ENCODE results near the gene RAB11A. TPM values are rescaled to one million over a fixed set of nuclear protein-coding genes. Genes with fewer than 3 reads are reported as not detected.

Gene RAB11A
- total and polyA plus RNA-seq, 8 donors = 129 to 360 (median 183) TPM

DNA sequence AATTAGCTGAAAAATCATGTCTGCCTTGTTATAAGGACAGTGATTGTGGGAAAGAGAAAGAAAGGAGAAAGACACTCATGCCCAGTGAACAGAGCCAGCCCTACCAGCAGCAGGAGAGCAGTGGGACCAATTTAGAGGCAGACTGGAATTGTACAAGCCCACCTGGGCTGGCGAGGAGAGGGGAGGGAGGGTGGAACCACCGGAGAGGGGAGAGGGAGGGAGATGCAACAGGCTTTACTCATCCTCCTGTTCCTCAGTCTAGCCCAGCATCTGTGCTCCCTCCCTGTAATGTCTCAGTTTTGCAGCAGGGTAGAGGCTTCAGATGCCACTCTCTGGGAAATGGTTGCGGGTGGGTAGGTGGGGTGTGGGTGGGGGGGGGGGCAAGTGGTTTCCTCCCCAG is 54.7 kb downstream of the RAB11A start:
- WGBS, 5 donors = 71 to 87% (median 82%) methylated on average over 3 of the region's 3 CpGs

DNA sequence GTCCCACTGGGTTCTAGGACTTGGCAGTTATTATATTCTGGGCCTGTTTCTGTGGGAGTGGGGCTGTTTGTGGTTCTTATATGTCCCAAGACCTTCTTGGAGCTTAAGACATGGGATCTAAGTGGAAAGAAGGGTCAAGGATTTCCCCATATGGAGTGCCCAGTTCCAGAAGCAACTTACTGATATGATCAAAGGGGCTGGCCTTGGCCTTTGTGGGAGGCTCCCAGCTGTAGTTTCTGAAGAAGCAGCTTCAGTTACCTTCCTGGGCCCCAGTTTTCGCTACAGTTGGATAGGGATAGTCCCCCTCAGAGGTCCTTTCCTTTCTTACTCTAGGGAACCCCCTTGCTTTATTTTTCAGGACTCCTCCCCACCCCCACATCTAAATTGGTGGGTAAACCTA is 56.0 kb downstream of the RAB11A start:
- WGBS, 5 donors = 97 to 100% (median 100%) methylated on average over 1 of the region's 1 CpG
- Histone ChIP-seq H3K27ac (no peak overlapping the region), H3K27me3 (no peaks in the 10 kb centered on the region), H3K9me3 (no peaks in the 10 kb centered on the region), H3K4me1 (peaks cover 0 to 2% (median 0%) of the 10 kb centered on the region in 4 donors), H3K4me3 (no peak overlapping the region), H3K36me3 (no peaks in the 10 kb centered on the region)
- DNase-seq = no peak
- TF ChIP-seq POLR2A (IDR thresholded peaks at IDR 0.05) (no peak), EP300 (IDR thresholded peaks at IDR 0.05) (no peak), POLR2AphosphoS5 (IDR thresholded peaks at IDR 0.05) (no peak)
- TF ChIP-seq, protein P1, sequence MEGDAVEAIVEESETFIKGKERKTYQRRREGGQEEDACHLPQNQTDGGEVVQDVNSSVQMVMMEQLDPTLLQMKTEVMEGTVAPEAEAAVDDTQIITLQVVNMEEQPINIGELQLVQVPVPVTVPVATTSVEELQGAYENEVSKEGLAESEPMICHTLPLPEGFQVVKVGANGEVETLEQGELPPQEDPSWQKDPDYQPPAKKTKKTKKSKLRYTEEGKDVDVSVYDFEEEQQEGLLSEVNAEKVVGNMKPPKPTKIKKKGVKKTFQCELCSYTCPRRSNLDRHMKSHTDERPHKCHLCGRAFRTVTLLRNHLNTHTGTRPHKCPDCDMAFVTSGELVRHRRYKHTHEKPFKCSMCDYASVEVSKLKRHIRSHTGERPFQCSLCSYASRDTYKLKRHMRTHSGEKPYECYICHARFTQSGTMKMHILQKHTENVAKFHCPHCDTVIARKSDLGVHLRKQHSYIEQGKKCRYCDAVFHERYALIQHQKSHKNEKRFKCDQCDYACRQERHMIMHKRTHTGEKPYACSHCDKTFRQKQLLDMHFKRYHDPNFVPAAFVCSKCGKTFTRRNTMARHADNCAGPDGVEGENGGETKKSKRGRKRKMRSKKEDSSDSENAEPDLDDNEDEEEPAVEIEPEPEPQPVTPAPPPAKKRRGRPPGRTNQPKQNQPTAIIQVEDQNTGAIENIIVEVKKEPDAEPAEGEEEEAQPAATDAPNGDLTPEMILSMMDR (IDR thresholded peaks at IDR 0.05) = no peak
- intact Hi-C loops (cut with DNase I; ENCODE audit: low total_unique reads) = no loop called here

More for the DNA sequence above, 54.7 kb downstream of the RAB11A start:
- Histone ChIP-seq H3K27me3 (no peaks in the 10 kb centered on the region), H3K27ac (no peak overlapping the region), H3K4me3 (no peak overlapping the region), H3K9me3 (no peaks in the 10 kb centered on the region), H3K36me3 (peaks cover 0 to 2% (median 0%) of the 10 kb centered on the region in 4 donors), H3K4me1 (peaks cover 0 to 5% (median 0%) of the 10 kb centered on the region in 4 donors)
- DNase-seq = no peak
- TF ChIP-seq POLR2A (IDR thresholded peaks at IDR 0.05) (no peak), EP300 (IDR thresholded peaks at IDR 0.05) (no peak), POLR2AphosphoS5 (IDR thresholded peaks at IDR 0.05) (no peak)
- TF ChIP-seq, protein P1 (IDR thresholded peaks at IDR 0.05) = no peak
- intact Hi-C loops (cut with DNase I; ENCODE audit: low total_unique reads) = no loop called here

DNA sequence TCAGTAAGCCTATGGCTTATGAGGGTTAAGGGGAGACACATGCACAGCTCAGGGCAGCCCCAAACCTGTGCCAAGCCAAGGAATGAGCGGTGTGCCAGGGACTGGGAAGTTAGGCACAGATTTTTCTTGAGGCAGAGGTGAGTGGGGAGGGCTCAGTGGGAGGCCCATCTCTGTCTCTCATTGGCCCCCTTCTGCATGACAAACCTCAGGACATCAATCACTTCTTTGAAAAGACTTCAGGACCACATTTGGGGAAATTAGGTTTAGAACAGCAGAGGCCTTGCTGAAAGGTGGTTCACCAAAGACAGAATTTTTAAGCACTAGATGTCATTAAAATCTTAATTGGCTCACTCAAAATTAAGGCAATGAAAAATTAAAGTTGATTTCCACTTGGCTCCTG is 57.2 kb downstream of the RAB11A start:
- Histone ChIP-seq H3K27me3 (no peaks in the 10 kb centered on the region), H3K36me3 (no peaks in the 10 kb centered on the region), H3K4me1 (no peaks in the 10 kb centered on the region), H3K9me3 (no peaks in the 10 kb centered on the region), H3K4me3 (no peak overlapping the region), H3K27ac (no peak overlapping the region)
- no peak for DNase-seq
- WGBS, 5 donors = 94 to 100% (median 100%) methylated on average over 1 of the region's 1 CpG
- TF ChIP-seq POLR2AphosphoS5 (IDR thresholded peaks at IDR 0.05) (no peak), POLR2A (IDR thresholded peaks at IDR 0.05) (no peak), EP300 (IDR thresholded peaks at IDR 0.05) (no peak)
- TF ChIP-seq, protein P1 (IDR thresholded peaks at IDR 0.05) = no peak
- intact Hi-C loops (cut with DNase I; ENCODE audit: low total_unique reads) = no loop called here

DNA sequence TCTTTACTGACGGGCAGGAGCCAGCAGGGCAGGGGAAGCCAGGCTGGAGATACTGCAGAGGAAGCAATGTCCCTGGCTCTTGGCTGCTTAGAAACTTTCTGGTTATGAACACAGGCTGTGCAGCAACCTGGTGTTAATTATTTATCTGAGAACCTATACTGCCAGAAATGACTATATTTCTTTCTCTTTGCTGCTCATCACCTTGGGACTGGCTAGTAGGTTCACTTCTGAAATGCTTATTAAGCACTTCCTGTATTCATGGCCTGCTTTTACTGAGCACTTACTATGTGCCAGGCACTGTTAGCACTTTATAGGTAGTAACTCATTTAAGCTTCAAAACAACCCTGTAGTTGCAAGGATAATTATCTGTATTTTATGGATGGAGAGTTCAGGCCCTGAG is 57.6 kb downstream of the RAB11A start:
- H3K27ac ChIP-seq = no peak overlapping the region
- no peaks in the 10 kb centered on the region for H3K4me1 ChIP-seq
- no peaks in the 10 kb centered on the region for H3K9me3 ChIP-seq
- H3K36me3 ChIP-seq = no peaks in the 10 kb centered on the region
- intact Hi-C loops (cut with DNase I; ENCODE audit: low total_unique reads) = no loop called here
- no peak for DNase-seq
- H3K27me3 ChIP-seq = no peaks in the 10 kb centered on the region
- WGBS, 5 donors = 91 to 100% (median 96%) methylated on average over 1 of the region's 1 CpG
- no peak overlapping the region for H3K4me3 ChIP-seq
- TF ChIP-seq, protein P1 (IDR thresholded peaks at IDR 0.05) = no peak
- TF ChIP-seq POLR2AphosphoS5 (IDR thresholded peaks at IDR 0.05) = no peak
- TF ChIP-seq EP300 (IDR thresholded peaks at IDR 0.05) = no peak
- TF ChIP-seq POLR2A (IDR thresholded peaks at IDR 0.05) = no peak
